Measurements from ENCODE around the gene TENM3. TPM values are rescaled to one million over a fixed set of nuclear protein-coding genes. Genes with fewer than 3 reads are reported as not detected.

TENM3 gene
- total and polyA plus RNA-seq, 2 of the 8 experiments (the other 6 are each of a cell fraction or from before 2014, with no cell fraction given) = 36.9 to 69.3 TPM

DNA sequence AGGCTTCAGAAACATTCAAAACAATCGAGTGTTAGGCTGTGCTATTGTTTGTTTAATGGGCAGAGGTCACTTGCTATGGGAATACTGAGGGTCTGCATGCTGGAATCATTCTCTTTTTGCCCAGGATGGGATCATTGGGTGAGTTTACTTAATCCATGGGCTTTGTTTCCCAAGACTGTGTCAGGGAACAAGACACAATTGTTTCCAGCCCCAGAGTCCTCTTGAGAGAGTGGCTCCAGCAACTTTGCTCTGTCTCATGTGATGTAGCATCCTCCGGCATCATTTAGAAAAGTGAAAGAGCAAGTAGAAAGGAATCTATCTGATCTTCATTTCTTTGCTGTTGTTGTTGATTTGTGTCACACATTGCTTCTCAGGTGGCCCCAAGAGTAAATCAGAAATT, 1.8 kb downstream of the TENM3 start:
- H3K4ac ChIP-seq (replicated peaks; ENCODE audit: insufficient read length, low read depth, low read length) = no peak overlapping the region
- TF ChIP-seq CBX8 (IDR thresholded peaks at IDR 0.05; ENCODE audit: borderline replicate concordance, low read depth, low read length) = no peak
- no peak for TF ChIP-seq EP300 (IDR thresholded peaks at IDR 0.05; ENCODE audit: borderline replicate concordance in 1 of 2, low read depth in 2 of 2, low read length in 2 of 2)
- no peak overlapping the region for H2BK20ac ChIP-seq (ENCODE audit: low read length)
- no peak overlapping the region for H2AK5ac ChIP-seq (ENCODE audit: low read depth, low read length)
- no peak overlapping the region for H2BK120ac ChIP-seq (replicated peaks; ENCODE audit: low read depth, low read length)
- H4K20me1 ChIP-seq (replicated peaks in 1 of 2; ENCODE audit: control insufficient read depth in 1 of 2, insufficient read depth in 2 of 2, low read length in 2 of 2) = no peaks in the 10 kb centered on the region
- H3K79me1 ChIP-seq (ENCODE audit: low read depth, low read length) = peaks cover 4% of the 10 kb centered on the region
- H3K36me3 ChIP-seq (ENCODE audit: control insufficient read depth in 2 of 4, insufficient read depth in 4 of 4, low read length in 3 of 4) = no peaks in the 10 kb centered on the region; a peak in 1 of 8 replicates
- no peak overlapping the region for H3K18ac ChIP-seq (ENCODE audit: extremely low read depth, low read length)
- H3K79me2 ChIP-seq (ENCODE audit: control insufficient read depth in 1 of 2, insufficient read depth in 2 of 2, low read length in 2 of 2) = no peaks in the 10 kb centered on the region
- ChIA-PET POLR2A (ENCODE audit: partially characterized antibody) (interaction anchor here (1.0 kb wide), 1 partner anchor 18 kb away, joined by 3 read pairs; no protein-coding TSS in a partner anchor), CTCF (ENCODE audit: partially characterized antibody) (interaction anchor here (0.6 to 0.8 kb wide), 3 partner anchors 211 to 562 kb away, joined by 3 read pairs; no protein-coding TSS in a partner anchor)
- H2BK12ac ChIP-seq (ENCODE audit: low read depth, low read length) = no peak overlapping the region
- H2BK15ac ChIP-seq (ENCODE audit: low read length) = no peak overlapping the region
- no peak overlapping the region for H3K27ac ChIP-seq (ENCODE audit: low read depth, low read length)
- WGBS, 2 experiments (ENCODE audit: extremely low coverage in 1 of 2, insufficient coverage in 1 of 2, insufficient read length in 1 of 2, insufficient replicate concordance in 2 of 2, low coverage in 1 of 2, low lambda C conversion rate in 2 of 2, missing lambda C conversion rate in 1 of 2) = 68% methylated on average over 2 of the region's 2 CpGs; no CpG with 5 or more reads in 1 of the 2 experiments
- no peak overlapping the region for H4K91ac ChIP-seq (replicated peaks; ENCODE audit: insufficient read length, low read length)
- H3K4me3 ChIP-seq (ENCODE audit: extremely low read depth in 1 of 4, insufficient read depth in 2 of 4, low read depth in 3 of 4, low read length in 4 of 4) = no peak overlapping the region
- no peak overlapping the region for H3K4me2 ChIP-seq (ENCODE audit: insufficient read depth in 1 of 2, low read depth in 2 of 2, low read length in 2 of 2)
- no peak overlapping the region for H3K23ac ChIP-seq (ENCODE audit: insufficient read length)
- no peaks in the 10 kb centered on the region for H3K23me2 ChIP-seq (ENCODE audit: low read depth, low read length)
- H3K27me3 ChIP-seq (replicated peaks in 1 of 4; ENCODE audit: control insufficient read depth in 3 of 4, extremely low read depth in 1 of 4, insufficient read depth in 3 of 4, low read length in 3 of 4) = no peaks in the 10 kb centered on the region
- H3K14ac ChIP-seq (ENCODE audit: insufficient read length) = no peak overlapping the region
- H3K4me1 ChIP-seq (replicated peaks in 1 of 4; ENCODE audit: control insufficient read depth in 3 of 4, insufficient read depth in 4 of 4, low read length in 3 of 4) = peaks cover 0 to 9% (median 5%) of the 10 kb centered on the region in 4 experiments; a peak in 3 of 7 replicates
- no peak overlapping the region for H3K9ac ChIP-seq (replicated peaks in 1 of 4; ENCODE audit: extremely low read depth in 1 of 4, low read depth in 3 of 4, low read length in 3 of 4)
- H4K8ac ChIP-seq (ENCODE audit: extremely low read depth, insufficient read depth, low read length) = no peak overlapping the region
- no peaks in the 10 kb centered on the region for H3K9me3 ChIP-seq (ENCODE audit: insufficient read depth in 2 of 2, low read depth in 1 of 2, low read length in 1 of 2)
- no peak for FAIRE-seq
- no peak for DNase-seq (ENCODE audit: low read depth in 1 of 2, low spot score in 2 of 2)
- H2BK5ac ChIP-seq (ENCODE audit: low read depth, low read length) = no peak overlapping the region
- H4K5ac ChIP-seq (ENCODE audit: insufficient read length, low read depth, low read length) = no peak overlapping the region
- no peak overlapping the region for H3K56ac ChIP-seq (replicated peaks; ENCODE audit: insufficient read length, low read depth, low read length)
- H2AFZ ChIP-seq (ENCODE audit: low read length) = no peak overlapping the region
